HL-60 (cell line): Measurements from ENCODE around the gene TMTC2.

Experiments used
- DNase-seq, 2 experiments: peaks; one replicate each; pipeline ENCODE4 v3.0.0-alpha.2; 2010 to 2020; ENCODE audit warnings: low read depth in 1 of 2, low spot score in 1 of 2
- H3K27ac ChIP-seq: fragments of 250-450 bp; sonication (Bioruptor Pico); replicated peaks from 2 replicates; pipeline ENCODE4 v1.5.1; 2020; ENCODE audit warnings: mild to moderate bottlenecking, moderate library complexity
- H3K27me3 ChIP-seq: fragments of 250-450 bp; sonication (Bioruptor Pico); 2 replicates; pipeline ENCODE4 v1.5.1; 2021; ENCODE audit warnings: mild to moderate bottlenecking, moderate library complexity; ENCODE audit not compliant: insufficient read depth, poor library complexity, severe bottlenecking
- H3K4me3 ChIP-seq: replicated peaks from 2 replicates; pipeline ENCODE4 v1.5.1; 2011; ENCODE audit warnings: mild to moderate bottlenecking, control low read depth, low read length; ENCODE audit not compliant: insufficient read depth
- CTCF ChIP-seq: IDR thresholded peaks from one replicate; pipeline ENCODE4 v1.5.1; 2011; ENCODE audit warnings: low read length, control low read depth, inconsistent platforms; ENCODE audit not compliant: insufficient read depth
- GABPA ChIP-seq: IDR thresholded peaks from 2 replicates; pipeline ENCODE4 v1.6.1; 2012; ENCODE audit warnings: low read depth
- POLR2AphosphoS5 ChIP-seq: IDR thresholded peaks from 2 replicates; pipeline ENCODE4 v1.6.1; 2012; ENCODE audit warnings: low read depth
- REST ChIP-seq: IDR thresholded peaks from 2 replicates; pipeline ENCODE4 v1.6.1; 2012; ENCODE audit warnings: low read depth; ENCODE audit not compliant: insufficient replicate concordance
- SPI1 ChIP-seq: IDR thresholded peaks from 2 replicates; pipeline ENCODE4 v1.6.1; 2012; ENCODE audit warnings: low read depth, mild to moderate bottlenecking, borderline replicate concordance

TMTC2 gene

GRCh38 chr12:82783435-82783834 is 96.7 kb downstream of the TMTC2 start:
- no peaks in the 10 kb centered on the region for H3K27me3 ChIP-seq
- H3K4me3 ChIP-seq: no peak overlapping the region
- no peak for TF ChIP-seq POLR2AphosphoS5
- no peak for TF ChIP-seq GABPA
- TF ChIP-seq SPI1: no peak
- no peak for TF ChIP-seq CTCF
- TF ChIP-seq REST: no peak
- no peak overlapping the region for H3K27ac ChIP-seq
- no peak for DNase-seq

- no peak for TF ChIP-seq GABPA
- TF ChIP-seq REST: no peak
- no peak for TF ChIP-seq CTCF
- TF ChIP-seq SPI1: no peak
- no peak for TF ChIP-seq POLR2AphosphoS5
- no peak overlapping the region for H3K27ac ChIP-seq
- H3K4me3 ChIP-seq: no peak overlapping the region
- no peak for DNase-seq
- no peaks in the 10 kb centered on the region for H3K27me3 ChIP-seq
Observed at GRCh38 chr12:82787016-82787415, 100.3 kb downstream of the TMTC2 start.

GRCh38 chr12:82788594-82788993 is 101.9 kb downstream of the TMTC2 start:
- TF ChIP-seq GABPA (no peak), POLR2AphosphoS5 (no peak), REST (peak; percentile 75)
- DNase-seq: no peak
- Histone ChIP-seq H3K27me3 (no peaks in the 10 kb centered on the region), H3K4me3 (no peak overlapping the region), H3K27ac (no peak overlapping the region)

- no peak overlapping the region for H3K4me3 ChIP-seq
- H3K27me3 ChIP-seq: no peaks in the 10 kb centered on the region
- TF ChIP-seq GABPA (no peak), POLR2AphosphoS5 (no peak), CTCF (no peak)
- no peak overlapping the region for H3K27ac ChIP-seq
- DNase-seq: no peak
Observed at GRCh38 chr12:82789674-82790073, 103.0 kb downstream of the TMTC2 start.
